ENCODE results near the gene SYT7. TPM values are rescaled to one million over a fixed set of nuclear protein-coding genes. Genes with fewer than 3 reads are reported as not detected.

The SYT7 gene
- total and polyA plus RNA-seq, 2 of the 4 experiments (the other 2 are of a cell fraction) = under 0.01 to 0.19 TPM

GRCh38 chr11:61616434-61616833 is 35.6 kb upstream of the SYT7 start:
- H3K9me3 ChIP-seq (ENCODE audit: control insufficient read depth, insufficient read depth, low read length) = peaks cover 4% of the 10 kb centered on the region
- no peak overlapping the region for H3K56ac ChIP-seq (ENCODE audit: extremely low read depth, insufficient read depth, low read length)
- dilution Hi-C loops (cut with HindIII; ENCODE audit: low sequenced_read_pairs, unreplicated experiment) = no loop called here
- peak overlapping the region; percentile 17; the same call in 1 of the 2 replicates for H3K4me2 ChIP-seq (ENCODE audit: low read depth, low read length)
- no peaks in the 10 kb centered on the region for H3K36me3 ChIP-seq (ENCODE audit: control insufficient read depth, insufficient read depth, low read length)
- H2BK20ac ChIP-seq (ENCODE audit: low read depth, low read length) = no peak overlapping the region
- no peak overlapping the region for H3K4me3 ChIP-seq (ENCODE audit: insufficient read depth, low read depth, low read length)
- in situ Hi-C loops (cut with MboI; ENCODE audit: low sequenced_read_pairs) = no loop called here
- H3K9ac ChIP-seq (ENCODE audit: low read depth, low read length) = no peak overlapping the region
- peaks cover 1% of the 10 kb centered on the region for H3K4me1 ChIP-seq (ENCODE audit: control insufficient read depth, insufficient read depth, low read length)
- no peak overlapping the region for H2AK5ac ChIP-seq (ENCODE audit: low read depth, low read length)
- no peak overlapping the region for H2AK9ac ChIP-seq (replicated peaks; ENCODE audit: low read depth, low read length, poor library complexity)
- intact Hi-C loops (cut with micrococcal nuclease) = no loop called here
- no peak for TF ChIP-seq RFX5 (IDR thresholded peaks at IDR 0.05; ENCODE audit: low read depth, low read length)
- TF ChIP-seq NFE2L2 (IDR thresholded peaks at IDR 0.05; ENCODE audit: low read depth, low read length) = peak; percentile 32; the same call in 1 of the 2 replicates
- no peak overlapping the region for H4K8ac ChIP-seq (ENCODE audit: low read depth in 2 of 2, low read length in 2 of 2)
- peak; percentile 85 for DNase-seq
- POLR2A ChIA-PET (ENCODE audit: unreplicated experiment) = no interaction called here
- ATAC-seq (ENCODE audit: low read depth) = peak; percentile 59
- no peak overlapping the region for H3K4ac ChIP-seq (ENCODE audit: low read depth, low read length)
- H3K23ac ChIP-seq (ENCODE audit: low read depth, low read length) = no peak overlapping the region
- no peaks in the 10 kb centered on the region for H3K9me1 ChIP-seq (ENCODE audit: insufficient read depth, low read length)
- no peak overlapping the region for H3K14ac ChIP-seq (replicated peaks; ENCODE audit: low read depth, low read length)
- H2BK15ac ChIP-seq (ENCODE audit: low read depth, low read length) = no peak overlapping the region
- CTCF ChIA-PET = interaction anchor here (0.6 to 1.7 kb wide), 5 partner anchors 11 to 138 kb away, joined by 3 to 4 read pairs (median 3); no protein-coding TSS in a partner anchor
- H3K27ac ChIP-seq (ENCODE audit: insufficient read depth, low read length) = no peak overlapping the region
- H2AFZ ChIP-seq (replicated peaks; ENCODE audit: low read length, poor library complexity) = no peak overlapping the region
- H2BK5ac ChIP-seq (ENCODE audit: low read depth, low read length, poor library complexity, severe bottlenecking) = no peak overlapping the region
- no peak overlapping the region for H3K18ac ChIP-seq (ENCODE audit: low read depth, low read length)
- no peak overlapping the region for H4K91ac ChIP-seq (ENCODE audit: insufficient read depth, low read depth, low read length)
- H3K27me3 ChIP-seq (ENCODE audit: control insufficient read depth, insufficient read depth, low read length) = peaks cover 25% of the 10 kb centered on the region
- no TSS peak for BruUV-seq (replicated peaks)
- no peak overlapping the region for H2BK120ac ChIP-seq (ENCODE audit: low read depth, low read length)
- H4K5ac ChIP-seq (ENCODE audit: low read depth, low read length) = no peak overlapping the region
- no CpG with 5 or more reads among the region's 2 CpGs for WGBS, 2 experiments (ENCODE audit: extremely low coverage in 2 of 2, insufficient read length in 1 of 2)
- no peaks in the 10 kb centered on the region for H3K79me1 ChIP-seq (ENCODE audit: low read depth in 1 of 2, low read length in 2 of 2)
- no peaks in the 10 kb centered on the region for H4K20me1 ChIP-seq (ENCODE audit: insufficient read depth, low read length)

Measured in IMR-90 (cell line).